Measurements from ENCODE around the gene SMOC2.
A peak's percentile ranks its signal among the peaks of the same experiment; 100 is the strongest.

Gene SMOC2

DNA sequence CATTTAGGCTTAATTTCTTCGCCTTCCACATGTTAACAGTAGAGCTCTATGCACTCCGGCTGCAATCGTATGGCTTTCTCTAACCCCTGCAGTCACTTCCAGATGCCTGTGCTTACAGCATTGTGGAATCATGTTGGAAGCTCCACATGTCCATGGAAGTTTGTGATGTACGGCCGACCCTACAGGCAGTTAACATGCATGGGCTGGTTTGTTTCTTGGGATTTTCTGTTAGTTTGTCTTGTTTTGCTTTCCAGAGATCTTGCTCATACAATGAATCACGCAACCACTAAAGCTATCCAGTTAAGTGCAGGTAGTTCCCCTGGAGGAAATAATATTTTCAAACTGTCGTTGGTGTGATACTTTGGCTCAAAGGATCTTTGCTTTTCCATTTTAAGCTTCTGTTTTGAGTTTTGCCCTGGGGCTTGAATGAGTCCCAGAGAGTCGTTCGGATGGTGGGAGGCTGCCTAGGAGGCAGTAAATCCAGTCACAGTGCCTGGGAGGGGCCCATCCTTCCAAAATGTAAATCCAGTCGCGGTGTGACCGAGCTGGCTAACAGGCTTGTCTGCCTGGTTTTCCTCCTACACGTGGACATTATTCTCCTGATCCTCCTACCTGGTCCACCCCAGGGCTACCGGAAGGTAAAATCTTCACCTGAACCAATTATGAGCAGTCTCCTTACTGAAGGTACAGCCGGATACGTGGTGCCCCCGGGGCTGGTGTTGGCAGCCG lies 225.9 kb downstream of the SMOC2 start:
- H3K27ac Mint-ChIP-seq = peak overlapping the region; percentile 93
- peaks cover 81% of the 10 kb centered on the region for H3K4me1 Mint-ChIP-seq
- H3K36me3 Mint-ChIP-seq (ENCODE audit: low read depth) = no peaks in the 10 kb centered on the region
- H3K4me3 Mint-ChIP-seq = peak overlapping the region; percentile 36
- DNase-seq = peak; percentile 37
- H3K27me3 Mint-ChIP-seq (ENCODE audit: low read depth, poor library complexity) = peaks cover 5% of the 10 kb centered on the region
- no peaks in the 10 kb centered on the region for H3K9me3 Mint-ChIP-seq
- TF ChIP-seq, protein P1, sequence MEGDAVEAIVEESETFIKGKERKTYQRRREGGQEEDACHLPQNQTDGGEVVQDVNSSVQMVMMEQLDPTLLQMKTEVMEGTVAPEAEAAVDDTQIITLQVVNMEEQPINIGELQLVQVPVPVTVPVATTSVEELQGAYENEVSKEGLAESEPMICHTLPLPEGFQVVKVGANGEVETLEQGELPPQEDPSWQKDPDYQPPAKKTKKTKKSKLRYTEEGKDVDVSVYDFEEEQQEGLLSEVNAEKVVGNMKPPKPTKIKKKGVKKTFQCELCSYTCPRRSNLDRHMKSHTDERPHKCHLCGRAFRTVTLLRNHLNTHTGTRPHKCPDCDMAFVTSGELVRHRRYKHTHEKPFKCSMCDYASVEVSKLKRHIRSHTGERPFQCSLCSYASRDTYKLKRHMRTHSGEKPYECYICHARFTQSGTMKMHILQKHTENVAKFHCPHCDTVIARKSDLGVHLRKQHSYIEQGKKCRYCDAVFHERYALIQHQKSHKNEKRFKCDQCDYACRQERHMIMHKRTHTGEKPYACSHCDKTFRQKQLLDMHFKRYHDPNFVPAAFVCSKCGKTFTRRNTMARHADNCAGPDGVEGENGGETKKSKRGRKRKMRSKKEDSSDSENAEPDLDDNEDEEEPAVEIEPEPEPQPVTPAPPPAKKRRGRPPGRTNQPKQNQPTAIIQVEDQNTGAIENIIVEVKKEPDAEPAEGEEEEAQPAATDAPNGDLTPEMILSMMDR (IDR thresholded peaks at IDR 0.05) = no peak

DNA sequence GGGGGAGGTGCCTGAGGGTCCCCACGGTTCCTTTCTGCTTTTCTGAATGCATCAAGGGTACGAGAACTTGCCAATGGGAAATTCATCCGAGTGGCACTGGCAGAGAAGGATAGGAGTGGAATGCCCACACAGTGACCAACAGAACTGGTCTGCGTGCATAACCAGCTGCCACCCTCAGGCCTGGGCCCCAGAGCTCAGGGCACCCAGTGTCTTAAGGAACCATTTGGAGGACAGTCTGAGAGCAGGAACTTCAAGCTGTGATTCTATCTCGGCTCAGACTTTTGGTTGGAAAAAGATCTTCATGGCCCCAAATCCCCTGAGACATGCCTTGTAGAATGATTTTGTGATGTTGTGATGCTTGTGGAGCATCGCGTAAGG lies 226.4 kb downstream of the SMOC2 start:
- H3K27ac Mint-ChIP-seq = peak overlapping the region; percentile 93

DNA sequence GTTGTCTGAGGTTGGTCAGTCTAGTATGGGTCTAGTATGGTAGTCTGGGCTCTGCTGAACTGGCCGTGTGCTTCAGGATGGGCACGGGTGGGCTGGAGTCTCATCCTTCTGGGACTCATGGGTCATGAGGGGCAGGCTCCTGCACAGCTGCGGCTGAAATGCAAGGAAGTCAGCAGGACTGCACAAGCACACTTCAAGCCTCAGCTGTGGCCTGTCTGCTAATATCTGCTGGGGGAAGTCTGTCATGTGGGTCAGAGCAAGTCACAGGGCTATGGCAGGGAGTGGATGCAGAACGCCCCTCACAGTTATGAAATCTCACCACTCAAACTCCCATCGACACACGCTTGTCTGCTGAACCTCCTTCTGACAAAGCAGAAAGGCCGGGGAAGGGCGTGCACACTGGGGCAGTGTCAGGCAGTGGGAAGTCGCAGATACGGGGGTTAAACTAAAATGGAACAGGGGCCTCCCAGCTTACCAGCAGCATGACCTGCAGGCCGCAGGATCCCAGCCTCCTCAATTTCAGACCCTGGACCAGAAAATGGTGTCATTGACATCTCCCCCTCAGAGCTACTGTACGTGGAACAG lies 229.5 kb downstream of the SMOC2 start:
- Mint-ChIP-seq H3K4me1 (peaks cover 79% of the 10 kb centered on the region), H3K36me3 (ENCODE audit: low read depth) (no peaks in the 10 kb centered on the region), H3K4me3 (no peak overlapping the region), H3K9me3 (no peaks in the 10 kb centered on the region), H3K27ac (peak overlapping the region; percentile 97), H3K27me3 (ENCODE audit: low read depth, poor library complexity) (peaks cover 5% of the 10 kb centered on the region)
- DNase-seq = no peak
- TF ChIP-seq, protein P1 (IDR thresholded peaks at IDR 0.05) = no peak

More for the DNA sequence above, 226.4 kb downstream of the SMOC2 start:
- Mint-ChIP-seq H3K4me3 (peak overlapping the region; percentile 36), H3K36me3 (ENCODE audit: low read depth) (no peaks in the 10 kb centered on the region), H3K27me3 (ENCODE audit: low read depth, poor library complexity) (peaks cover 5% of the 10 kb centered on the region), H3K9me3 (no peaks in the 10 kb centered on the region), H3K4me1 (peaks cover 78% of the 10 kb centered on the region)
- DNase-seq = no peak
- TF ChIP-seq, protein P1 (IDR thresholded peaks at IDR 0.05) = no peak

DNA sequence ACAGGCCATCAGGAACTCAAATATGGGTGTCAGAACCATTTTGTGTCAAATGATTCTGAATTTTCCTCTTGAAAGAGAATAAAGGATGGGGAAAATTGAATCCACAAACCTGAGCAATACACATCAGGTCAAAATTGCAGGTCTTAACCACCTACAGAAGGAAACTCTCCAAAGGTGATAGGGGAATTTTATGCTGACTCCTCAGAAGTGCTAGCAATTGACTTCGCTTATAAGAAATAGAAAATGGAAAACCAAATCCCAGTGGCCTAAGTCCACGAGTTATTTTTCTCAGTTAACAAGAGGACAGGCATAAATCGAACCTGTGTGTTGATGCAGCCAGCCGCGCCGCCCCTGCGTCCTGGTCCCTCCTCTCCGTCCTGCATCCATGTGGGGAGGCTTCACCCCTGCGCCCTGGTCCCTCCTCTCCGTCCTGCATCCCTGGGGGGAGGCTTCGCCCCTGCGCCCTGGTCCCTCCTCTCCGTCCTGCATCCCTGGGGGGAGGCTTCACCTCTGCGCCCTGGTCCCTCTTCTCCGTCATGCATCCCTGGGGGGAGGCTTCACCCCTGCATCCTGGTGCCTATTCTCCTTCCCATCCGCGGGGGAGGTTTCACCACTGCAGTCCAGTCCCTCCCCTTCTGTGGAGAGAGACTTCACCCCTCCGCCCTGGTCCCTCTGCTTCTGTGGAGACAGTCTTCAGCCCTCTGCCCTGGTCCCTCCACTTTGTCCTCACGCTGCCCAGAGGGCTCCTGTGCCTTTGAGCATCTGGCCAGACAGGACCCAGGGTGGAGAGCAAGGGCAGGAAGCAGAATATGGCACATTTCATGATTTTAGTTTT lies 230.3 kb downstream of the SMOC2 start:
- peaks cover 5% of the 10 kb centered on the region for H3K27me3 Mint-ChIP-seq (ENCODE audit: low read depth, poor library complexity)
- no peak overlapping the region for H3K4me3 Mint-ChIP-seq
- no peak for DNase-seq
- no peaks in the 10 kb centered on the region for H3K36me3 Mint-ChIP-seq (ENCODE audit: low read depth)
- peaks cover 80% of the 10 kb centered on the region for H3K4me1 Mint-ChIP-seq
- H3K27ac Mint-ChIP-seq = peak overlapping the region; percentile 97
- no peaks in the 10 kb centered on the region for H3K9me3 Mint-ChIP-seq
- TF ChIP-seq, protein P1 (IDR thresholded peaks at IDR 0.05) = no peak

DNA sequence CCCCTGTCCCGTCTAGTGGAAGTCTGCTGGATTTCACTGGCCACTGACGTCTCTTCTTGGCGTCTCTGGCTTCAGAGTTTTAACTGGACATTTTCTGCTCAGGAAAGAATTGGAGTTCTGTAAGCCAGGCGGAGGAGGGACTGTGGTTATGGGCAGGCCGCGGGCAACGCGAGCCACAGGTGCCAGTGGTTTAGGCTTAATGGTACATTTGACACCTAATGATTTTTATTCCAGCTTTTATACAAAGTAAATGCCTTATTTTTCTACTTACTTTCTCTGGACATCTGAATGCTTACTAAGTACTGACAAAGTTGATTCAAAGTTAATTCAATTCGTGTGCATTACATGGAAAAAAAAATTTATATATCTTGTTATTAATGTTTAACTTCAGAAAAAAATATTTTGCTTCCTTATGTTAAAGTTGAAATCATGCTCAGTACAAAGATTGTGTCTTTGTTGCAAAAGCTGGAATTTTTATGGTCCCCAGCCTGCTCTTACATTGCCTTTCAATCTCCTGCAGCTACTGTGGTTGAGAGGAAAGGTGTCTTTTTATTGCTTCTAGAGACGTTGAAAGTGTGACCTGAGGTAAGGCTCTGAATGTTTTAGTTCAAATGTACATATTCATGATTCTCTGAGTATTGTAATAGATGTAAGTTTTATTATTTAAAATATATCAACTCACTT lies 231.0 kb downstream of the SMOC2 start:
- TF ChIP-seq, protein P1 (IDR thresholded peaks at IDR 0.05) = no peak
- no peaks in the 10 kb centered on the region for H3K9me3 Mint-ChIP-seq
- H3K27me3 Mint-ChIP-seq (ENCODE audit: low read depth, poor library complexity) = peaks cover 5% of the 10 kb centered on the region
- DNase-seq = no peak
- H3K27ac Mint-ChIP-seq = no peak overlapping the region
- no peaks in the 10 kb centered on the region for H3K36me3 Mint-ChIP-seq (ENCODE audit: low read depth)
- peaks cover 80% of the 10 kb centered on the region for H3K4me1 Mint-ChIP-seq
- H3K4me3 Mint-ChIP-seq = no peak overlapping the region

Measured in nephron progenitor cell (in vitro differentiated cells).